Left kidney (tissue), 2 donors: ENCODE results near the gene SYT15. TPM values are rescaled to one million over a fixed set of nuclear protein-coding genes. Genes with fewer than 3 reads are reported as not detected.
"Not testable (repeated sequence)": the region's sequence is repeated elsewhere in the genome, so short reads cannot be mapped to it uniquely, and the experiment has no call there.

Experiments
- DNase-seq: peaks from one replicate; pipeline ENCODE4 v3.0.0-alpha.2; 2013
- polyA plus RNA-seq: library from polyadenylated mRNA; unstranded; fragments of 120-200 nt; gene quantifications from one replicate; pipeline ENCODE4 v1.2.1, GENCODE V29; 2013; ENCODE audit not compliant: insufficient read length

The SYT15 gene
- polyA plus RNA-seq, 1 donor: 15.0 TPM

DNA sequence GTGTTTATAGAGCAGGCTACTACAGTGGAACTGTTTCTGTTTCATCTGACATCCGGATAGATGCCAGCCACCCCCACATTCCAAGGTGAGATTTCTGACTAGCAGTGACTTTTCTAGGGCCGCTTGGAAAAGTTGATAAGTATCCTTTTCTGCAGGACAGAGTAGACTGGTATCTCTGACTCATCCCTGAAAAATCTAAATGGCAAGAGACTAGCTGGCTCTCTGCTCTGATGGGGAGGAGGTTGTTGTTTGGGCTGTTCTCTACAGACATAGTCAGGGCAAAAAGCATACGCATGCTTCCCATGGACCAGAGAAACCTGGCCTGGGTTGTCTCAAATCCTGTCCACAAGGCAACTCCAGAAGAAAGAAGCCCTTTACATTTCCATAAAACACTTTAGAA, 10.7 kb downstream of the SYT15 start:
- DNase-seq: not testable (repeated sequence)

DNA sequence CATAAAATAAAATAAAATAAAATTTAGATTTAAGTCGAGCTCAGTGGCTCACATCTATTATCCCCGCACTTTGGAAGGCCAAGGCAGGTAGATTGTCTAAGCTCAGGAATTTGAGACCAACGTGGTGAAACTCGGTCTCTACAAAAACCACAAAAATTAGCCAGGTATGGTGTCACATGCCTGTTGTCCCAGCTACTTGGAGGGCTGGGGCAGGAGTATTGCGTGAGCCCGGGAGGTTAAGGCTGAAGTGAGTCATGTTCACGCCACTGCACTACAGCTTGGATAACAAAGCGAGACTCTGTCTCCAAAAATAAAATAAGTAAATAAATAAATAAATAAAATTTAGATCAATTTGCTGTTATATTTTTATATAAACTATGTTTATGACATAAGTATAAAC, 12.1 kb downstream of the SYT15 start:
- not testable (repeated sequence) for DNase-seq

DNA sequence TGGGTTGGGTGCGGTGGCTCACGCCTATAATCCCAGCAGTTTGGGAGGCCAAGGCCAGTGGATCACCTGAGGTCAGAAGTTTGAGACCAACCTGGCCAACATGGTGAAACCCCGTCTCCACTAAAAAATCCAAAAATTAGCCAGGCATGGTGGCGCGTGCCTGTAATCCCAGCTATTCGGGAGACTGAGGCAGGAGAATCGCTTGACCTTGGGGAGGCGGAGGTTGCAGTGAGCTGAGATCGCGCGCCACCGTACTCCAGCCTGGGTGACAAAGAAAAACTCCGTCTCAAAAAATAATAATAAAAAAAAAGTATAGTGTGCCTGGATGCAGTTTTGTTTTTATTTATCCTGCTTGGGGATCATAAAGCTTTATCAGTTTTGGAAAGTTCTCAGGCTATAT, 14.4 kb downstream of the SYT15 start:
- DNase-seq: not testable (repeated sequence)

DNA sequence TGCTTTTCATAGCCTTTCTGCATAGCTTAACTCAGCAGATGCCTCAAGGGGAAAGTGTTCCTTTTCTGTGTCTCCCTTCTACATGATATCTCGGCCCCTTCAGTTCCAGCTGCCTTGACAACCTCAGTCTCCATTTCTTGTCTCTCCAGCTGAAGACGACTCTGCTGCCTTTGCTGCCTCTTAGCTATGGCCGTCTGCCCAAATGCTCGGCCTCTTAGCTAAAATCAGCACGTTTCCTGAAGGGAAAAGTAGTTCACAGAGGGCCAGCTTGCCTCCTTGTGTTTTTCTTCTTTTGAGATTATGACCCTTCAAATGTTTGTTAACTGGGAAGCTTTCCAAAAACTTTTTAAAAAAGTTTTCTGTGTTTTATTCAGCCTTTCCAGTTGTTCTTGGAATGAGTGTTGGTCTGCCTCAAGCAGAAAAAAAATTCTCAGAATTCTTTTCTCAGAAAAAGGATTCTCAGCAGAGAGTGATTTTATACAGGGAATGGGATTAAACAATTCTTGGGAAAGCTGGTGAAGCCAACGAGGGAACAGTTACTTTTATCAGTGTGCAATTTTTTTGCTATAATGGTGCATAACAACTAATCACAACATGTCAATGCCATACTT, 15.6 kb downstream of the SYT15 start:
- not testable (repeated sequence) for DNase-seq

DNA sequence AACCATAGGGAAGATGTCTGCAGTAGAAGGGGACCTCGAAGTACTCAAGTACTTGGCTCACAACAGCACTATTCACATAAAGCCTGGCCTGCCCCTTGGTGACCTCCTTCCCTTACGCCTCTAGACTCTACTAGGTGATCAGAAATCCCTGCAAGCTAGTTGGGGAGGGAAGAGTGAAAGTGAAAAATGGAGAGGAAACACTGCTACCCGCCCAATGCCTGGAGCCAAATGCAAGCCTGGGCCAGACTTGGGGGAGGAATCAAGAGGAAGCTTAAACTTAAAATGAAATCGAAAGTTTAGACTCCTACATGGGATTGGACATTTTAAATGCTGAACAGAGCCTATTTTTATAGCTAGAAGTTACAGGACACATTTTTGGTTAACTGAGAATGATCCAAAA, 17.6 kb downstream of the SYT15 start:
- not testable (repeated sequence) for DNase-seq

DNA sequence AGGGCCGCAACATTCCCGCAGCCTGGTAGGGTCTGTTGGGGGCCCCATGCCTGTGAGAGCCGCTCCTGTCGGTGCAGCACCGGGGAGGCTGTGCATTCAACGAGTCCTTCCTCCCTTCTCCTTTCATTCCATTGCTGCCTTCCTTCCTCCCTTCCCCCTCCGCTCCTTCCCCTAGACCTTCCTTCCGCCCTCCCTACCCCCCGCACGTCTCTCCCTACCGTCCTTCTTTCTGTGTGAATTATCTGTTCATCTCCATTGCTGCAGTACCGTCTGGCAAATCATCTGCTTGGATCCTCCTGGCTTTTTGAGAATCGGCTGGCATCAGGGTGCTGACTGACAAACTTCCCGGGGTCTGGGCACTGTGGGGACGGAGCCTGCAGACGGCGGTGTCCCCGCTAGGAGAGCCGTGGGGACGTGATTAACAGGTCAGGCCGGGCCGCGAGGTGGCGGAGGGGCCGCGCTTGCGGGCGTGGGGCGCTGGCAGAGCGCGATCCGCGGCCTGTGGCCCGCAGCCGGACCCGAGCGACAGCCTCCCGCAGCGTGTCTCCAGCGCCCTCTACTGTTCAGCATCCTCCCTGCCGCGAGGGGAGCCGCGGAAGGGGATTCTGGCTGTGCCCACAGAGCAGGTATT, 18.8 kb downstream of the SYT15 start:
- not testable (repeated sequence) for DNase-seq

DNA sequence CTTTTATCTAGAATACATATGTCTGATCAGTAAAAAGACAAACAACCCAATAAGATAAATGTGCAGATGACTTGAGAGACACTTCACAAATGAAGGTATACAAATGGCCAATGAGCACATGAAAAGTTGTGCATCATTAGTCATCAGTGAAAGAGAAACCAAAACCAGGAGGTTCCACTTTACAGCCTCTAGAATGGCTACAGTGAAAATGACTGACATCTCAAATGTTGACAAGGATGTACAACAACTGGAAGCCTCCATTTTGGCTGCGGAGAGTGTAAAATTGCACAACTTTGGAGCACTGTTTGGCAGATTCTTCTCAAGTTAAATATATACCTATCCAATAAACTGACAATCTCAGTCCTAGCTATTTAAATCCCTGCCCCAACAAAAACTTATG, 21.6 kb downstream of the SYT15 start:
- not testable (repeated sequence) for DNase-seq

DNA sequence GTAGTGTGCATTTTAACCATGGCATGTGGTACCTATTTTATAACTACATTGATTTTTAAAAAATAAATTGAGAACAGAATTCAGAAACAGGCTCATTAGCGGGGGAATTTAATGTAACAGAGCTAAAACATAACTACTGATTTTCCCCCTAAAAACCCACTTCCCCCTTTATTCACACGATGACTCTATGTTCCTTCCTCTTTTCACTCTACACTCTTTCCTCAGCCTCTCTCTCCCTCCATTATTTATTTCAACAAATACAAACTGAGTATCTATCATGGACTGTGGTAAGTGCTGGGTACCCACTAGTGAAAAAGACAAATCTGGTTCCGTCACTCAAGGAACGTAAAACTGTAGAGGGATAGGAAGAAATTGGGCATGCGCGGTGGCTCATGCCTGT, 36.6 kb downstream of the SYT15 start:
- DNase-seq: not testable (repeated sequence)

DNA sequence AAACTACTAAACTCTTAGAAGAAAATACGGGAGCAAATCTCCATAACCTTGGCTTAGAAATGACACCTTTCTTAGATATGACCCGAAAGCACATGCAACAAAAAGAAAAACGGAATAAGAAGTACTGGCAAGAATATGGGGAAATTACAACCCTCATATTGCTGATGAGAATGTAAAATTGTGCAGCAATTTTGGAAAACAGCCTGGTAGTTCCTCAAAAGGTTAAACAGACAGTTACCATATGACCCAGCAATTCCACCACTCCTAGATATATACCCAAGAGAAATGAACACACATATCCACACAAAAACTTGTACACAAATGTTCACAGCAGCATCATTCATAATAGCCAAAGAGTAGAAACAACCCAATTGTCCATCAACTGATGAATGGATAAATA, 37.3 kb downstream of the SYT15 start:
- not testable (repeated sequence) for DNase-seq

DNA sequence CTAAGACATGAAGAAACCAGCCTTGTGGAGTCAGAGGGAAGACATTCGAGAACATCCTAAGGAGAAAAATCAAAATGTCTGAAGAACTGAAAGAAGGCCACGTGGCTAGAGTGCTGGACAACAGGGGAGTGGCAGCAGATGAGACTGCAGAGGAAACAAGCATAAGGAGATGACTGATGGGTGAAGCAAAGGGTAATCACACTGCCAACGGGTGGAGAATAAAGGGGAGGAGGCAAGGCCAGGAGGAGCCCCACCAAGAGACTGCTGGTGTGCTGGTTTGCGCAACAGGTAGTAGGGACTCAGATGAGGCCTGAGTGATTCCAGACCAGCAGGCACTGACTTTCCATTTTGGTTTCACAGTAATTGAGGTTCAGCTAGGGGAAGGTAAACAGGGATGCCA, 38.2 kb downstream of the SYT15 start:
- not testable (repeated sequence) for DNase-seq

DNA sequence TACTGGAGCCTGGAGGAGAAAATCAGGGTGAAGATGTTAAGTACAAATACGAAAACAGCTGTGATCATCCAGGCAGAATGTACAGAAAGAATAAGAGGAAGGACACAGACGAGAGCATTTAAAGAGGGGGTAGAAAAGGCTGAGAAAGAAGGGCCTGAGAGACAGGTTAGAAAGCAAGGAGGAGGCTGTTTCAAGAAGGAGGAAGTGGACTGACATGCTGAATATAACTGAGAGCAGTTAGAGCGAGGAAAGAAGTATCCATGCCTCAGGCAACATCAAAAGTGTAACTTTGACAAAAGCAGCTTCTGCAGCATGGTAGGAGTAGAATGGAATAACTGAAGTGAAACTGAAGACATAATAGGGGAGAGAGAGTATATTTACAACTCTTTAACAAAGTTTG, 39.0 kb downstream of the SYT15 start:
- not testable (repeated sequence) for DNase-seq

DNA sequence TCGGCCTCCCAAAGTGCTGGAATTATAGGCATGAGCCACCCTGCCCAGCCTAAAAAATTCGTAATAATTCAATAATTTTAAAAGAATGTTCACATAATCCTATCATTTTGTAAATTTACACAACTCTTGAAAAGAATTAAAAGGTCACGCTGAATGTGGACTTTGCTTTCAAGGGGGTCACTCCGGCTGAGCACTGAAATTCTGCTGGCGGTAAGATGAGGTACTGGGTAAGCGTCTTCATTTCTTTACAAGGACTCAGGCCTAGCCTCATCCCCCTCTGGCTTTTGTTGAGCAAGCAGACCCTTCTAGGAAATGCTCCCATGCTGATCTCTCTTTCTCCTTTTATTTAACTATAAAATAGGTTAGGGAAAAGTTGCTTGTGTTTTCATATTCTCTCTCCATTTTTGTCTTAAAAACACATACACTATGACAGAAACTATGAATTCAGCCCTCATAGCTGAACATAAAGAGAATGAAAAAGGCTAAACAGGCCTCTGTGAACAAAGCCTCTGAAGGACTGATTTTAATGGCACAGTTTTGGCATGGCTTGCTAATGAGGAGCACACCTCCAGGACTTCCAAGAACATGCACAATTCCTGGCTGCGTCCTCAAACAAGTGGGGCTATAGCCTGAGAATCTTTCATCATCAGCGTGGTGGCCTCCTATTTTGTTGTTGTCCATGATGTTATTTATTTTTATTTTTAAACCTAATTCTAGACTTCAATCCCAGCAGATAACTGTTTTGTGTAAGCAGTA, 45.1 kb downstream of the SYT15 start:
- DNase-seq: not testable (repeated sequence)

DNA sequence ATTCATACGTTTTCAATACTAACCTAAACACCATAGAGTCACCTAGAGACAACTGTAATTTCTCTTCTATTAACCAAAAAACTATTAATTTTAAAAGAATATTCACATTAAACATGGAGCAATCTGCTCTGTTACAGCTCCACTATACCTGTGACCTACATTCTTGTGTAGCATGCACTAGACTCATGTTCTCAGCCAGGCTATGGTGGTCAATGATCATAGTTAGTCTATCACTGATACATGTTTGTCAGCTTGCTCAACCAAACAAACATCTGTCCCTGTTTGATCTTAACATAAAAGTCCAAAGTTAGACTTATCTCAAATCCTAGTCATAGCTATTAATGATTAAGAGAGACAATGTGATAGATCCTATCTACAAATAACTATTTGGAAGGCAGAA, 50.9 kb downstream of the SYT15 start:
- DNase-seq: not testable (repeated sequence)

DNA sequence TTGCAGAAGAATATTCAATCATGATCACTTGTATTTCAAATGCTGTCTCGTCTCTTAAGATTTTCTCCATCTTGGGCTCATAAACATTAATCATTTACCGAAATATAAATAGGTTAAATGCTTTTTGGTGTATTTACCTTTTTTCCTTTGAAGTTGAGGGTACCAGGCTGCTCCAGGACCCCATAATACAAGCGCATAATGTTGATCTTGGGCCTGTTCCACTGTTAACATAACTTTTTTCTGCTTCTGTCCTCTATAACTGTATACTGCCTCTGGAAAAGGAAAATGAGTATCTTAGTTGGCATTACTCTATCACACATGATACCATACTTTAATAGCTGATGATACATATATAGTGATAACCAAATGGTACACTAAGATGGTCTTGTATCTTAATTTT, 51.9 kb downstream of the SYT15 start:
- DNase-seq: not testable (repeated sequence)

DNA sequence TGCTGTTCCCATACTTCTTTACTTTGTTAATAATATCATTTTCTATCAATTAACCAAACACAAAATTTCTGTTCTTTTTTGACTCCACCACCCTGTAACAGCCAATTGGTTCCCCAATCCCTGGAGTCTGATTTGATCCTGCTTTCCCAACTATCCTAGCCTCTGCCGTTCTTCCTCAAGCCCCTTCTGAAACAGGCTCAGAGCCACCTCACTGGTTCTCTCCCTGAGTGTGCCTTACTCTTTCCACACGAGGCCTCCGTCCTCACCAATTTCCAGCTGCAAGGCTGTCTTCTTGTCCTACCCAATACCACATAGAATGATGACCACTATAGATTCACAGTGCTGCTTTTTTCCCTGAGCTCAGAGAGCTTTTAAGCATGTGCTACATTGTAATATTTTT, 52.8 kb downstream of the SYT15 start:
- not testable (repeated sequence) for DNase-seq

DNA sequence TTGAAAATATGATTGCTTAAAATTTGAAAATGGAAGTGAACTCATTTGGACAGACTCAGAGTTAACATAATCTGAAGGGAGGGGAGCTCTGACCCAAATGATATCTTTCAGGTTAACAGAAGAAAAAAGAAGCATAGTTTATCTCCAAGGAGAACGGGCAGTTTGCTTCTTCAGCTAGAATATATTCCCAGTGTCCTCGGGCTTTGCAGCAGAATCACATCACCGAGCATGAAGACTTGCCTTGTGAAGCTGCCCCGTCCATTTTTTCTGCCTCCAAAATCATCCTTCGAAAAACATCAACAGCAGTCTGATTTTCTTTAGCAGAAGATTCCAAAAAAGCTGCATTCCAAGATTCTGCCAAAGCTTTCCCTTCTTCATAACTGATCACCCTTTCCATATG, 55.8 kb downstream of the SYT15 start:
- DNase-seq: not testable (repeated sequence)

DNA sequence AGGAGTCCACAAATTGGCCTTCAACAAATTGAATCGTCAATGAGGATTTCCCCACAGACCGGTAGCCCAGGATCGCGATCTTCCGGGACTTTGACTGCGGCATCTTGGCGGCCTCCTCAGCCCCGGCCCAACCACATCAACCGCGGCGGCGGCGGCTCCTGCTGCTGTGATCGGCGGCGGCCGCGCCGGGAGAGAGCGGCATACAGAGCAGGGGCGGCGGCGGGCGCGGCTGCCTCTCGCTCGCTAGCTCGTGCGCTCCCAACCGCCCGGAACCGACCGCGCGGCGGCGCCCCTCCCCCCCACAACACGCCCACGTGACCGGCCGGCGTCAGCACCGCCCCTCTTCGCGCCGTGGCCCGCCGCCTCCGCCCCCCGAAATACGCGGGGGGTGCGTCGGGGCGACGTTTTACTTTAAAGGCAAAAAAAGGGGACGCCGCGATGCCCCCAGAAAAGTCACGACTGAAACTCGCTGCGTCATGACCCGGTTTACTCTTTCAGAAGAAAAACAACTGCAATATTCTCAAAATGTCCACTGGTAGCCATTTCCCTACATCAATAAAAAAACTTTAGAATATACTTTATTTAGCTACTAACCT, 56.5 kb downstream of the SYT15 start:
- DNase-seq: not testable (repeated sequence)

DNA sequence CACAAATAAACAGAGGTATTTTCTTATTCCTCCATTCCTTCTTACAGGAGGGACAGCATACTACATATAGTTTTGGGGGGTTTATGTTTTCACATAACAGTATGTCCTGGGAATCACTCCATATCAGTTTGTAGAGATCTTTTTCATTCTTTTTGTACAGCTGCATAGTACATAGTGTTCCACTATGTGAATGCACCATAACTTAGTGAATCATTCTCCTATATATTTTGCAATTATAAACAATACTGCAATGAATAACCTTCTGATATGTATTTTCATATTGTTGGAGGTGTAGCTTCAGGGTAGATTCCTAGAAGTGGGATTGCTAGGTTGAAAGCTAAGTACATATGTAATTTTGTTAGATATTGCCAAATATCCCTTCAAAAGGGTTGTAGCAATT, 61.1 kb downstream of the SYT15 start:
- DNase-seq: not testable (repeated sequence)
